ENCODE measurements around the gene SLC2A4.

Gene SLC2A4

DNA sequence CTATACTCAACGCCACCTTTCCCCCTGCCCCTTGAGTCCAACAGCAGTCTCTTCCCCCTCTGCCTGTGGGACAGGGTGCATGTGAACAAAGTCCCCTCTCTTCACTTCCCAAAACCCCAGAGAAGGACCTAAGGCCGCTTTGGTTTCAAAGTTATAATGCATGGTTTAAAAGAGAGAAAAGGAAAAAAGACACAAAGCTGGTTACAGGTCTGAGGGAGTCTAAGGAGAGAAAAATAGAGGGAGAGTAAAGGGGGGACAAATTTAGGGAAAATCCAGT is 38.1 kb upstream of the SLC2A4 start:
- H3K4me3 ChIP-seq = peak overlapping the region; percentile 74 to 96 (median 88)

GRCh38 chr17:7243838-7244237 is 37.7 kb upstream of the SLC2A4 start:
- Histone ChIP-seq H3K4me3 (peak overlapping the region in 1 of 7 experiments; percentile 88), H3K27ac (peak overlapping the region in 15 of 21 experiments; percentile 92 to 99 (median 98))

More for the DNA sequence above, 38.1 kb upstream of the SLC2A4 start:
- H3K27ac ChIP-seq = peak overlapping the region in 20 of 21 experiments; percentile 92 to 100 (median 98)

DNA sequence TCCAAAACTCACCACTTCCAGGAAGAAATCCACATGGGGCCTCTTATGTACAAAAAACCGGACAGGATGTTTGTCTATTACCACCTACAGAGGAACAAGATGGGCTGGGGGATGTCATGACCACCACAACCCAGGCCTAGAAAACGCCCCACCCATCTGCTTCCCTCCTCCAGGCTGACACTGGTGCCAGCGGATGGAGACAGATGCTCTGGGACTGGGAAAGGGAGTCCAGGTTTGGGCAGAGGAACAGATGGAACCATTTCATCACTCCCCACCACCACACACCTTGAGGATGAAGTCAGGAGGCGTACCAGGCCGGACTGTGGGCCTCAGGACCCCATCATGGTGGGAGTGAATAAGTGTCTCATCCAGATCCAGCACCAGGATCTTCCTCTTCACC is 34.7 kb upstream of the SLC2A4 start:
- H3K27ac ChIP-seq = peak overlapping the region in 1 of 21 experiments; percentile 11

GRCh38 chr17:7248796-7249195 is 32.7 kb upstream of the SLC2A4 start:
- H3K27ac ChIP-seq = no peak overlapping the region
- H3K4me3 ChIP-seq = no peak overlapping the region

More for the DNA sequence above, 34.7 kb upstream of the SLC2A4 start:
- H3K4me3 ChIP-seq = no peak overlapping the region

GRCh38 chr17:7249214-7249613 is 32.3 kb upstream of the SLC2A4 start:
- no peak overlapping the region for H3K27ac ChIP-seq
- no peak overlapping the region for H3K4me3 ChIP-seq

DNA sequence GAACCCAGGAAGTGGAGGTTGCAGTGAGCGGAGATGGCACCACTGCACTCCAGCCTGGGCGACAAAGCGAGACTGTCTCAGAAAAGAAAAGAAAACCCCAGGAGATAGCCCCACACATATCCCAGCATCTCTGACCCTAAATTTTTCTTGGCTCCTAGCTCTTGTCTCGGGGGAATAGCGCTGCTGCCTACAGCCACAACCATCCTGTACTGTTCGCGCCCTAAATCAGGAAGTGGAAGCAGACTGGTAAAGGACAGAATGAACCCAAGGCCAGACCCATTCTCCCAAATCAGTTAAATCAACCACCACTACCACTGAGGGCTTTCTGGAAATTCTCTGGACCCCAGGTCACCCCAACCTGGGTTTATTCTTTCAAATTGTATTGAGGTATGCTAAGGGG is 31.7 kb upstream of the SLC2A4 start:
- Histone ChIP-seq H3K4me3 (peak overlapping the region in 6 of 7 experiments; percentile 66 to 99 (median 90)), H3K27ac (peak overlapping the region in 12 of 21 experiments; percentile 92 to 99 (median 98))

GRCh38 chr17:7250695-7251627 is 30.6 kb upstream of the SLC2A4 start:
- H3K27ac ChIP-seq = peak overlapping the region; percentile 85 to 100 (median 98)
- peak overlapping the region; percentile 66 to 99 (median 89) for H3K4me3 ChIP-seq

DNA sequence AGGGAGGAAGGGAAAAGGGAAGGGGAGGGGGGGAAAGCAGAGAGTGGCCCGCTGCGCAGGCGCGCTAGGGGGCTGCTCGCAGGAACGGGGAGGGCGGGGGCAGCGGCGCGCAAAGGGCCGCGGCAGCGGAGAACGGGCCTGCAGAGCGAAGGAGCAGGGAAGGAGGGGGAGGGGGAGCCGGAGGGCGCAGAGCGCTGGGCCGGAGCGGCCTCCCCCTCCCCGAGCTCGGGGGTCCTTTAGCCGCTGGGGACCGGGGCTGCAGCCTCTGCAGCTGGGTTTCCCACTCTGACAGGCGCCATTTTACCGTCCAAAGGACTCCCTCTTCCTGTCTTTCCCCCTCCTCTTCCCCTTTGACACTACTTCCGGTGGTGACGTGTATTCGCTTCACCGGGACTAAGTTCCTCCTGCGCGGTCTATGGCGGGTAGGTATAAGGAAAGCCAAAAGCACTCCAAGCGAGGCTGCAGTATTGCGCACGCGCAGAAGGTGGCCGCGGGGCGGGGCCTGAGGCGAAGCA is 29.8 kb upstream of the SLC2A4 start, which contains the start of gene CTDNEP1:
Gene CTDNEP1, minus strand, starts transcription at position 74 of the 515 bp plus-strand sequence. CDS start 438 bp downstream, outside the sequence.
- peak within 1 kb of the TSS; percentile 85 to 100 (median 98) for H3K27ac ChIP-seq

GRCh38 chr17:7252176-7253043 is 29.1 kb upstream of the SLC2A4 start, which contains the start of gene ELP5:
Gene ELP5, plus strand, starts transcription at chr17:7252215. Its CDS starts 336 bp downstream, at chr17:7252551.
- Histone ChIP-seq H3K27ac (peak within 1 kb of the TSS; percentile 85 to 100 (median 98)), H3K4me3 (peak within 1 kb of the TSS; percentile 66 to 99 (median 89))

More for the DNA sequence above, 29.8 kb upstream of the SLC2A4 start, which contains the start of gene CTDNEP1:
- H3K4me3 ChIP-seq = peak within 1 kb of the TSS; percentile 66 to 99 (median 89)

DNA sequence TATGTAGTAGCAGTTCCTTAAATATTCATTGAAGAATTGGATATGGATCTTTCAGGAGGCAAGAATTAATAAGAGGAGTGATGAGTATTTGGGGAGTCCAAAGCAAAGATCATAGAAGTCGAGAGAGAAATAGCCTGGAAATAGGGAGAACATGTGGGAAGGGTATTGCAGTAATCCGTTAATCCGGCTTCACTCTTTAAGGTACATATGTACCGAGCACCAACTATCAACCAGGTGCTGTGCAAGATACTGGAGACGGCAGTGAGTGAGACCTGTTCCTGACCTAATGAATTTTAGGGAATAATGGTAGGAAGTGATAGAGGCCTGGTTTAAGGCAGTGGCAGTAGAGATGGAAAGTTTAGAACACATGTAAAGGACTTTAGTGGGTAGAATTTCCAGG is 28.4 kb upstream of the SLC2A4 start:
- peak overlapping the region; percentile 66 to 99 (median 89) for H3K4me3 ChIP-seq
- peak overlapping the region in 17 of 21 experiments; percentile 92 to 100 (median 98) for H3K27ac ChIP-seq

GRCh38 chr17:7254511-7254910 is 27.0 kb upstream of the SLC2A4 start:
- H3K4me3 ChIP-seq = no peak overlapping the region
- H3K27ac ChIP-seq = no peak overlapping the region

- H3K4me3 ChIP-seq = no peak overlapping the region
- no peak overlapping the region for H3K27ac ChIP-seq
These were observed 24.6 kb upstream of the SLC2A4 start for GRCh38 chr17:7256766-7257456.

GRCh38 chr17:7258731-7259554 is 22.6 kb upstream of the SLC2A4 start:
- no peak overlapping the region for H3K4me3 ChIP-seq
- no peak overlapping the region for H3K27ac ChIP-seq

- no peak overlapping the region for H3K27ac ChIP-seq
- no peak overlapping the region for H3K4me3 ChIP-seq
These were observed 22.0 kb upstream of the SLC2A4 start for GRCh38 chr17:7259555-7259889.

- no peak overlapping the region for H3K4me3 ChIP-seq
- peak overlapping the region in 2 of 21 experiments; percentile 67 to 79 for H3K27ac ChIP-seq
These were observed 21.4 kb upstream of the SLC2A4 start for GRCh38 chr17:7260151-7260550.

DNA sequence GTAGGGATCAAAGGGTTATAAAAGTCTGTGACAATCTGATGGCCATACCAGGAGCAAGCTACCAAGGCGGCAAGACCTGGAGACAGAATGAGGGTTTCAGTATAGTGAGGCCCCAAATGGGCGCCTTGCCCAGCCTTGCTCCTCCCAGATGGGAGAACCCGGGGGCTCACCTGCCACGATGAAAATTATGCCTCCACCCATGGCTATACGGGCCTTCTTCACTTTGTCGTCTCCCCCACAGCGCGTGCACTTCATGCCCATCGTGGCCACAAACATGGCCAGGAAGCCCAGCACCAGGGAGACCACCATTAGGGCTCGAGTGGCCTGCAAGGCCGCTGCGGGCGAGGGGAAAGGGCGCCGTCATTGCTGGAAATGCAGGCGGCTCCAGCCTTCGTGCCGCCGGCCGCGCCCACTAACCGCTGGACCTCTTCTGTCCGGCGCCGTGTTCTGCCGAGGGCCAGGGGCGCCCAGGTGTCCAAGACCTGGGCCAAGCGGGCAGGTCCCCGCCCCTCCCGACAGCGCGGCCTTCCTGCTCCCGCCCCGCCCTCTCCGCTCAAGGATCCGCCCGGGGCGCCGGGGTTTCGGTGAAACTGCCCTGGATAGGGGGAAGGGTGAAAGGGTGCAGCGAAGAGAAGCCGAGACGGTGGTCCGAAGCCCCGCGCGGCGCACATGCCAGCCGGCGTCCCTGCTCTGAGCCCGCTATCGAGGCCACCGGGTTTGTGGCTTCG is 20.7 kb upstream of the SLC2A4 start:
- H3K27ac ChIP-seq = peak overlapping the region in 19 of 21 experiments; percentile 18 to 79 (median 54)
- peak overlapping the region; percentile 31 to 45 (median 35) for H3K4me3 ChIP-seq

- peak overlapping the region; percentile 31 to 45 (median 35) for H3K4me3 ChIP-seq
These were observed 19.9 kb upstream of the SLC2A4 start for GRCh38 chr17:7261379-7262191.

More at GRCh38 chr17:7261379-7262191, 19.9 kb upstream of the SLC2A4 start:
- peak overlapping the region in 19 of 21 experiments; percentile 18 to 79 (median 54) for H3K27ac ChIP-seq

All from skin epidermis (tissue), 12 donors.